Effector CD8-positive, alpha-beta T cell (primary cell): Measurements from ENCODE around the gene EFCAB6.

Source experiments
- DNase-seq: peaks from one replicate; lab custom pipeline; 2025; lab: John Stamatoyannopoulos, UW

The EFCAB6 gene

GRCh38 chr22:43572710-43573109 is 239.4 kb downstream of the EFCAB6 start:
- no peak for DNase-seq

GRCh38 chr22:43571181-43571580 is 240.9 kb downstream of the EFCAB6 start:
- DNase-seq: no peak

- DNase-seq: no peak
Measured at GRCh38 chr22:43570531-43571165, 241.5 kb downstream of the EFCAB6 start.

- DNase-seq: no peak
Measured at GRCh38 chr22:43569111-43569510, 243.0 kb downstream of the EFCAB6 start.

- DNase-seq: no peak
Measured at GRCh38 chr22:43567691-43568324, 244.3 kb downstream of the EFCAB6 start.

GRCh38 chr22:43566561-43567332 is 245.4 kb downstream of the EFCAB6 start:
- no peak for DNase-seq

GRCh38 chr22:43566021-43566420 is 246.1 kb downstream of the EFCAB6 start:
- no peak for DNase-seq

GRCh38 chr22:43564859-43565258 is 247.2 kb downstream of the EFCAB6 start:
- DNase-seq: no peak

- DNase-seq: no peak
Measured at GRCh38 chr22:43563571-43563970, 248.5 kb downstream of the EFCAB6 start.

- DNase-seq: no peak
Measured at GRCh38 chr22:43562843-43563242, 249.3 kb downstream of the EFCAB6 start.

GRCh38 chr22:43561415-43562178 is 250.5 kb downstream of the EFCAB6 start:
- no peak for DNase-seq

GRCh38 chr22:43560651-43561050 is 251.5 kb downstream of the EFCAB6 start:
- DNase-seq: no peak

GRCh38 chr22:43555561-43556515 is 256.3 kb downstream of the EFCAB6 start:
- no peak for DNase-seq

GRCh38 chr22:43554694-43555365 is 257.3 kb downstream of the EFCAB6 start:
- DNase-seq: no peak

GRCh38 chr22:43554259-43554636 is 257.9 kb downstream of the EFCAB6 start:
- DNase-seq: no peak

GRCh38 chr22:43553451-43554258 is 258.4 kb downstream of the EFCAB6 start:
- DNase-seq: no peak

- DNase-seq: no peak
Measured at GRCh38 chr22:43550672-43551071, 261.4 kb downstream of the EFCAB6 start.

GRCh38 chr22:43550024-43550620 is 262.0 kb downstream of the EFCAB6 start:
- no peak for DNase-seq

GRCh38 chr22:43546186-43546585 is 265.9 kb downstream of the EFCAB6 start:
- DNase-seq: no peak
